Measurements from ENCODE around the gene TGFB3.

The TGFB3 gene

GRCh38 chr14:76007852-76008251 is 26.1 kb upstream of the TGFB3 start:
- Histone ChIP-seq H3F3A (ENCODE audit: control insufficient read depth, insufficient read depth) (no peaks in the 10 kb centered on the region), H3K79me2 (ENCODE audit: control insufficient read depth, low read length) (no peaks in the 10 kb centered on the region), H3K27ac (ENCODE audit: low read depth, low read length) (no peak overlapping the region), H3K4me1 (ENCODE audit: control insufficient read depth, low read length) (no peaks in the 10 kb centered on the region), H4K20me1 (ENCODE audit: control insufficient read depth, insufficient read depth, low read depth, low read length) (no peaks in the 10 kb centered on the region), H3K4me3 (ENCODE audit: low read length) (no peak overlapping the region), H3K27me3 (ENCODE audit: control insufficient read depth, low read length) (no peaks in the 10 kb centered on the region), H3K4me2 (ENCODE audit: low read length) (no peak overlapping the region), H3K36me3 (ENCODE audit: control insufficient read depth, low read length) (no peaks in the 10 kb centered on the region), H3K9me3 (ENCODE audit: control insufficient read depth, insufficient read depth, low read length) (no peaks in the 10 kb centered on the region), H3K9me2 (replicated peaks; ENCODE audit: control insufficient read depth, low read length) (no peaks in the 10 kb centered on the region)
- TF ChIP-seq, protein P1, sequence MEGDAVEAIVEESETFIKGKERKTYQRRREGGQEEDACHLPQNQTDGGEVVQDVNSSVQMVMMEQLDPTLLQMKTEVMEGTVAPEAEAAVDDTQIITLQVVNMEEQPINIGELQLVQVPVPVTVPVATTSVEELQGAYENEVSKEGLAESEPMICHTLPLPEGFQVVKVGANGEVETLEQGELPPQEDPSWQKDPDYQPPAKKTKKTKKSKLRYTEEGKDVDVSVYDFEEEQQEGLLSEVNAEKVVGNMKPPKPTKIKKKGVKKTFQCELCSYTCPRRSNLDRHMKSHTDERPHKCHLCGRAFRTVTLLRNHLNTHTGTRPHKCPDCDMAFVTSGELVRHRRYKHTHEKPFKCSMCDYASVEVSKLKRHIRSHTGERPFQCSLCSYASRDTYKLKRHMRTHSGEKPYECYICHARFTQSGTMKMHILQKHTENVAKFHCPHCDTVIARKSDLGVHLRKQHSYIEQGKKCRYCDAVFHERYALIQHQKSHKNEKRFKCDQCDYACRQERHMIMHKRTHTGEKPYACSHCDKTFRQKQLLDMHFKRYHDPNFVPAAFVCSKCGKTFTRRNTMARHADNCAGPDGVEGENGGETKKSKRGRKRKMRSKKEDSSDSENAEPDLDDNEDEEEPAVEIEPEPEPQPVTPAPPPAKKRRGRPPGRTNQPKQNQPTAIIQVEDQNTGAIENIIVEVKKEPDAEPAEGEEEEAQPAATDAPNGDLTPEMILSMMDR (IDR thresholded peaks at IDR 0.05; ENCODE audit: low read depth, low read length, poor library complexity, severe bottlenecking), result no peak
- TF ChIP-seq EZH2phosphoT487 (IDR thresholded peaks at IDR 0.05; ENCODE audit: borderline replicate concordance, low read length), result no peak

DNA sequence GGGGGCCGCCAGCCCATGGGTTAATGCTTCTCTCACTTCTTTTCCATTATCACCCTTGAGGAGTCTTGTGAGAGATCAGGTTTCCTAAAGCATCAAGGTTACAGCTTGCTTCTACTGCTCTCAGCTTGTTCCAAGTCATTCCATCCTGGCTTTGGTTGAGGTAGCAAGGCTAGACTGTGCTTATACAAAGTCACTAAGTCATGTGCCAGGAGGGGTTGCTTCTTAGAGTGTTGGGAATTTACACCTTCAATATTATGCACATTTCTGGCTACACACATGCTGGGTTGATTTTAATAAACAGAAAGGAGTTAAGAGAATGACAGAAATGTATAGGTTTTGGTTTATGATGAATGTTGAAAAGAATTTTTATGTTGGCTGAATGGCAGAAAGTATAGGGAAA is 25.6 kb upstream of the TGFB3 start:
- Histone ChIP-seq H3K27ac (ENCODE audit: low read depth, low read length) (no peak overlapping the region), H3K79me2 (ENCODE audit: control insufficient read depth, low read length) (no peaks in the 10 kb centered on the region), H3K4me2 (ENCODE audit: low read length) (no peak overlapping the region), H3K4me1 (ENCODE audit: control insufficient read depth, low read length) (no peaks in the 10 kb centered on the region), H3K27me3 (ENCODE audit: control insufficient read depth, low read length) (no peaks in the 10 kb centered on the region), H3F3A (ENCODE audit: control insufficient read depth, insufficient read depth) (no peaks in the 10 kb centered on the region), H4K20me1 (ENCODE audit: control insufficient read depth, insufficient read depth, low read depth, low read length) (no peaks in the 10 kb centered on the region), H3K4me3 (ENCODE audit: low read length) (no peak overlapping the region), H3K36me3 (ENCODE audit: control insufficient read depth, low read length) (no peaks in the 10 kb centered on the region), H3K9me3 (ENCODE audit: control insufficient read depth, insufficient read depth, low read length) (no peaks in the 10 kb centered on the region), H3K9me2 (replicated peaks; ENCODE audit: control insufficient read depth, low read length) (no peaks in the 10 kb centered on the region)
- no peak for TF ChIP-seq EZH2phosphoT487 (IDR thresholded peaks at IDR 0.05; ENCODE audit: borderline replicate concordance, low read length)
- TF ChIP-seq, protein P1 (IDR thresholded peaks at IDR 0.05; ENCODE audit: low read depth, low read length, poor library complexity, severe bottlenecking), result no peak

- Histone ChIP-seq H3K36me3 (ENCODE audit: control insufficient read depth, low read length) (no peaks in the 10 kb centered on the region), H3K9me2 (replicated peaks; ENCODE audit: control insufficient read depth, low read length) (no peaks in the 10 kb centered on the region), H3F3A (ENCODE audit: control insufficient read depth, insufficient read depth) (no peaks in the 10 kb centered on the region), H3K79me2 (ENCODE audit: control insufficient read depth, low read length) (no peaks in the 10 kb centered on the region), H4K20me1 (ENCODE audit: control insufficient read depth, insufficient read depth, low read depth, low read length) (no peaks in the 10 kb centered on the region), H3K27me3 (ENCODE audit: control insufficient read depth, low read length) (no peaks in the 10 kb centered on the region), H3K4me3 (ENCODE audit: low read length) (no peak overlapping the region), H3K27ac (ENCODE audit: low read depth, low read length) (no peak overlapping the region), H3K4me1 (ENCODE audit: control insufficient read depth, low read length) (no peaks in the 10 kb centered on the region), H3K9me3 (ENCODE audit: control insufficient read depth, insufficient read depth, low read length) (no peaks in the 10 kb centered on the region), H3K4me2 (ENCODE audit: low read length) (no peak overlapping the region)
- TF ChIP-seq EZH2phosphoT487 (IDR thresholded peaks at IDR 0.05; ENCODE audit: borderline replicate concordance, low read length), result no peak
- TF ChIP-seq, protein P1 (IDR thresholded peaks at IDR 0.05; ENCODE audit: low read depth, low read length, poor library complexity, severe bottlenecking), result no peak
These were observed 24.5 kb upstream of the TGFB3 start for GRCh38 chr14:76006253-76006652.

DNA sequence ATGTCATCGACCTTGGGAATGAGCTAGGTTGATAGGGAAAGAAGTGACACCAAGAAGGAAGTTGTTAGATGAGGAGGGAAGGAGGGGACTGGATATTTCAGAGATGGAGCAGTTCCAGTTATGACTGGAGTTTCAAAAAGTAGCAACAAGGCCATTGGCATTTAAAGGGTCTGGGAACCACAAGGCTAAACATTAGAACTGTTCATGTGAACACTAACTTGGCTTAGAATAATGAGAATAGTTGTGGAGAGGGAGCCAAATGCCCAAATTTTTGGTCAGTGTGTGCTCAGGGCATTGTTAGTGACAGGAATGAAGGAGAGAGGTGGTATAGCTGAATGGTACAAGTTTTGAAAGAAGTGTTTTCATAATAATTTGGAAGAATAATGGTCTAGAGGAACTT is 20.6 kb upstream of the TGFB3 start:
- Histone ChIP-seq H3K9me3 (ENCODE audit: control insufficient read depth, insufficient read depth, low read length) (no peaks in the 10 kb centered on the region), H3K4me3 (ENCODE audit: low read length) (no peak overlapping the region), H3K36me3 (ENCODE audit: control insufficient read depth, low read length) (no peaks in the 10 kb centered on the region), H3K4me2 (ENCODE audit: low read length) (no peak overlapping the region), H3K27ac (ENCODE audit: low read depth, low read length) (no peak overlapping the region), H3K27me3 (ENCODE audit: control insufficient read depth, low read length) (no peaks in the 10 kb centered on the region), H3K4me1 (ENCODE audit: control insufficient read depth, low read length) (no peaks in the 10 kb centered on the region), H3F3A (ENCODE audit: control insufficient read depth, insufficient read depth) (no peaks in the 10 kb centered on the region), H3K9me2 (replicated peaks; ENCODE audit: control insufficient read depth, low read length) (no peaks in the 10 kb centered on the region), H3K79me2 (ENCODE audit: control insufficient read depth, low read length) (no peaks in the 10 kb centered on the region), H4K20me1 (ENCODE audit: control insufficient read depth, insufficient read depth, low read depth, low read length) (no peaks in the 10 kb centered on the region)
- TF ChIP-seq, protein P1 (IDR thresholded peaks at IDR 0.05; ENCODE audit: low read depth, low read length, poor library complexity, severe bottlenecking), result no peak
- TF ChIP-seq EZH2phosphoT487 (IDR thresholded peaks at IDR 0.05; ENCODE audit: borderline replicate concordance, low read length), result no peak

Data from DOHH2 (cell line).